Esophagus squamous epithelium (tissue), 4 donors: ENCODE measurements around the gene TNFRSF13B.

Source experiments
- CTCF ChIP-seq, 6 experiments: fragments of 450-650 bp in 4 of 6; fragments of 200-600 bp in 2 of 6; sonication (generic) in 2 of 6; IDR thresholded peaks; one replicate each; pipeline ENCODE4 v1.5.1; 2016 to 2019; ENCODE audit warnings: antibody characterized with exemption in 6 of 6, mild to moderate bottlenecking in 4 of 6, moderate library complexity in 4 of 6
- POLR2A ChIP-seq, 4 donors: fragments of 450-650 bp; IDR thresholded peaks; one replicate each; pipeline ENCODE4 v1.6.1; 2017; ENCODE audit warnings: antibody characterized with exemption in 4 of 4, mild to moderate bottlenecking in 4 of 4, moderate library complexity in 3 of 4

GRCh38 chr17:17018021-17018441, 46.1 kb upstream of the TNFRSF13B start:
- TF ChIP-seq CTCF (IDR thresholded peaks at IDR 0.05) (no peak), POLR2A (IDR thresholded peaks at IDR 0.05) (no peak)
